HCT116 (cell line): ENCODE data around the gene PLVAP. TPM values are rescaled to one million over a fixed set of nuclear protein-coding genes. Genes with fewer than 3 reads are reported as not detected.

Experiments used
- ATAC-seq: fragments of 200-7000 bp; cut with Tn5 transposase; 2 replicates; pipeline ENCODE4 v1.9.1; 2020; ENCODE audit warnings: mild to moderate bottlenecking, moderate library complexity
- BruUV-seq: library from RNA; stranded (reverse); fragments of 400-500 nt; replicated peaks from 2 replicates; lab custom pipeline; 2021; lab: Mats Ljungman, UMichigan
- CTCF ChIA-PET: fragments of 300-600 bp; sonication (Branson Sonifier 250); formaldehyde crosslinking; loops from one replicate; lab custom pipeline; 2021; ENCODE audit warnings: antibody characterized with exemption; lab: Charles Lee
- POLR2A ChIA-PET: fragments of 300-600, 350-600 bp; sonication (Branson Sonifier 250); formaldehyde crosslinking; loops from one replicate; lab custom pipeline; 2021; ENCODE audit warnings: antibody characterized with exemption; lab: Charles Lee
- RAD21 ChIA-PET, 2 experiments: fragments of 300-600 bp; sonication (Branson Sonifier 250); formaldehyde crosslinking; loops; one replicate each; lab custom pipeline; 2023; ENCODE audit warnings: low total read pairs in 2 of 2; ENCODE audit not compliant: uncharacterized antibody in 2 of 2, unreplicated experiment in 2 of 2, low non-redundant PET in 1 of 2; lab: Charles Lee
- DNase-seq: peaks from one replicate; pipeline ENCODE4 v3.0.0-alpha.2; 2010; ENCODE audit warnings: low read depth, low spot score
- H2AFZ ChIP-seq: fragments of 200-600 bp; shearing (Covaris generic), sonication (generic); 2 replicates; pipeline ENCODE4 v1.6.1; 2017; ENCODE audit warnings: low read depth, mixed run types, mixed read lengths, antibody characterized with exemption, low read length; ENCODE audit not compliant: poor library complexity, severe bottlenecking
- H3K27ac ChIP-seq: 2 replicates; pipeline ENCODE4 v1.5.1; 2012; ENCODE audit warnings: low read depth, low read length
- H3K27me3 ChIP-seq: fragments of 200-600 bp; sonication (generic); 2 replicates; pipeline ENCODE4 v1.6.1; 2016; ENCODE audit warnings: mixed run types, low read length, mixed read lengths; ENCODE audit not compliant: insufficient read depth
- H3K36me3 ChIP-seq, 2 experiments: fragments of 200-500 bp in 1 of 2; fragments of 200-600 bp in 1 of 2; sonication (Bioruptor generic) in 1 of 2; sonication (generic) in 1 of 2; 2 replicates each; pipeline versions ENCODE4 v1.5.1 to v1.6.1; 2014 to 2016; ENCODE audit warnings: low read length in 2 of 2, inconsistent platforms in 1 of 2, mixed read lengths in 1 of 2, mixed run types in 1 of 2; ENCODE audit not compliant: insufficient read depth in 2 of 2, control insufficient read depth in 1 of 2
- H3K4me1 ChIP-seq, 2 experiments: fragments of 200-600 bp in 1 of 2; sonication (generic) in 1 of 2; 2 replicates each; pipeline versions ENCODE4 v1.5.1 to v1.6.1; 2012 to 2017; ENCODE audit warnings: low read length in 2 of 2, inconsistent platforms in 1 of 2, mild to moderate bottlenecking in 1 of 2, mixed read lengths in 1 of 2, mixed run types in 1 of 2, moderate library complexity in 1 of 2; ENCODE audit not compliant: insufficient read depth in 2 of 2, control insufficient read depth in 1 of 2
- H3K4me2 ChIP-seq: fragments of 200-600 bp; sonication (generic); 2 replicates; pipeline ENCODE4 v1.6.1; 2017; ENCODE audit warnings: mixed run types, low read length, mixed read lengths
- H3K4me3 ChIP-seq, 2 experiments: fragments of 200-600 bp in 1 of 2; sonication (generic) in 1 of 2; replicated peaks in 1 of 2; 2 replicates each; pipeline ENCODE4 v1.5.1; 2011 to 2016; ENCODE audit warnings: low read length in 2 of 2, control low read depth in 1 of 2, low read depth in 1 of 2, mild to moderate bottlenecking in 1 of 2, mixed read lengths in 1 of 2, mixed run types in 1 of 2
- H3K79me2 ChIP-seq: fragments of 200-600 bp; sonication (generic); 2 replicates; pipeline ENCODE4 v1.6.1; 2017; ENCODE audit warnings: mild to moderate bottlenecking, mixed run types, low read length, moderate library complexity, mixed read lengths; ENCODE audit not compliant: insufficient read depth
- H3K9ac ChIP-seq: fragments of 200-600 bp; sonication (generic); 2 replicates; pipeline ENCODE4 v1.6.1; 2016; ENCODE audit warnings: low read length, mixed read lengths
- H3K9me2 ChIP-seq: fragments of 200-600 bp; sonication (generic), shearing (Covaris generic); 2 replicates; pipeline ENCODE4 v1.6.1; 2017; ENCODE audit warnings: mixed run types, mild to moderate bottlenecking, moderate library complexity; ENCODE audit not compliant: insufficient read depth
- H3K9me3 ChIP-seq, 2 experiments: fragments of 200-500 bp in 1 of 2; fragments of 200-600 bp in 1 of 2; sonication (Bioruptor generic) in 1 of 2; sonication (generic) in 1 of 2; 2 replicates each; pipeline ENCODE4 v1.6.1; 2014 to 2017; ENCODE audit warnings: low read length in 2 of 2, mixed read lengths in 2 of 2, inconsistent platforms in 1 of 2, low read depth in 1 of 2, mild to moderate bottlenecking in 1 of 2, mixed run types in 1 of 2, moderate library complexity in 1 of 2; ENCODE audit not compliant: control insufficient read depth in 1 of 2, insufficient read depth in 1 of 2
- H4K20me1 ChIP-seq: fragments of 200-600 bp; sonication (generic), shearing (Covaris generic); 2 replicates; pipeline ENCODE4 v1.6.1; 2017; ENCODE audit warnings: mixed run types, mild to moderate bottlenecking, moderate library complexity; ENCODE audit not compliant: insufficient read depth
- ATF3 ChIP-seq: IDR thresholded peaks from 2 replicates; pipeline ENCODE4 v1.6.1; 2012
- CBX3 ChIP-seq: IDR thresholded peaks from 2 replicates; pipeline ENCODE4 v1.6.1; 2012; ENCODE audit warnings: low read depth
- CEBPB ChIP-seq: IDR thresholded peaks from 2 replicates; pipeline ENCODE4 v1.6.1; 2012; ENCODE audit warnings: low read depth
- EGR1 ChIP-seq: IDR thresholded peaks from 2 replicates; pipeline ENCODE4 v1.6.1; 2012; ENCODE audit warnings: low read depth
- ELF1 ChIP-seq: IDR thresholded peaks from 2 replicates; pipeline ENCODE4 v1.6.1; 2012; ENCODE audit warnings: low read depth, borderline replicate concordance
- EZH2 ChIP-seq: fragments of 200-600 bp; sonication (generic); IDR thresholded peaks from 2 replicates; pipeline ENCODE4 v1.6.1; 2017; ENCODE audit warnings: antibody characterized with exemption, mixed run types
- FOSL1 ChIP-seq: IDR thresholded peaks from 2 replicates; pipeline ENCODE4 v1.6.1; 2012; ENCODE audit warnings: low read depth
- JUND ChIP-seq: IDR thresholded peaks from 2 replicates; pipeline ENCODE4 v1.6.1; 2012
- MAX ChIP-seq: IDR thresholded peaks from 2 replicates; pipeline ENCODE4 v1.6.1; 2012
- POLR2AphosphoS5 ChIP-seq: IDR thresholded peaks from 2 replicates; pipeline ENCODE4 v1.6.1; 2011; ENCODE audit warnings: mild to moderate bottlenecking, low read depth, low read length, moderate library complexity
- RAD21 ChIP-seq: IDR thresholded peaks from 2 replicates; pipeline ENCODE4 v1.6.1; 2012; ENCODE audit warnings: low read depth, mild to moderate bottlenecking
- REST ChIP-seq: IDR thresholded peaks from 2 replicates; pipeline ENCODE4 v1.6.1; 2012; ENCODE audit warnings: low read depth
- SIN3A ChIP-seq: IDR thresholded peaks from 2 replicates; pipeline ENCODE4 v1.6.1; 2012; ENCODE audit warnings: low read depth
- SRF ChIP-seq: IDR thresholded peaks from 2 replicates; pipeline ENCODE4 v1.6.1; 2012; ENCODE audit warnings: low read depth
- YY1 ChIP-seq: IDR thresholded peaks from 2 replicates; pipeline ENCODE4 v1.6.1; 2011; ENCODE audit warnings: low read length, low read depth, moderate library complexity, mild to moderate bottlenecking; ENCODE audit not compliant: insufficient replicate concordance; ENCODE audit errors: extremely low read depth
- ZBTB33 ChIP-seq: IDR thresholded peaks from 2 replicates; pipeline ENCODE4 v1.6.1; 2011; ENCODE audit warnings: mild to moderate bottlenecking, low read length, moderate library complexity; ENCODE audit not compliant: insufficient replicate concordance; ENCODE audit errors: extremely low read depth
- ZNF274 ChIP-seq: fragments of 200-500 bp; sonication (Bioruptor generic); IDR thresholded peaks from 2 replicates; pipeline ENCODE4 v1.6.1; 2014; ENCODE audit warnings: mild to moderate bottlenecking, low read depth, low read length, inconsistent platforms
- intact Hi-C: fragments of 100-400 bp; cut with micrococcal nuclease; formaldehyde crosslinking; loops from 2 replicates; pipeline ENCODE4 v1.10.0; 2022
- total RNA-seq: library from RNA; stranded (reverse); gene quantifications from one replicate; pipeline ENCODE4 v1.2.1, GENCODE V29; 2021; ENCODE audit not compliant: unreplicated experiment

Gene PLVAP
- total RNA-seq, 1 experiment from 2014 or later, result 0.47 TPM

GRCh38 chr19:17335575-17335974 is 41.6 kb downstream of the PLVAP start:
- BruUV-seq, result no TSS peak
- no peak for DNase-seq
- CTCF ChIA-PET, result interaction anchor here (0.6 to 2.2 kb wide), 3 partner anchors 7 to 43 kb away, joined by 4 to 5 read pairs (median 4); no protein-coding TSS in a partner anchor
- H3K4me1 ChIP-seq, result peaks cover 37 to 62% of the 10 kb centered on the region in 2 experiments
- H3K36me3 ChIP-seq, result no peaks in the 10 kb centered on the region; a peak in 1 of 4 replicates
- POLR2A ChIA-PET, result interaction anchor here (1.1 to 4.1 kb wide), 4 partner anchors 11 to 524 kb away, joined by 4 to 39 read pairs (median 9); partner anchors contain the start of genes DDA1 and RPL18A
- intact Hi-C loops, result no loop called here
- H3K9me2 ChIP-seq, result no peaks in the 10 kb centered on the region
- no peaks in the 10 kb centered on the region for H3K9me3 ChIP-seq
- no peak overlapping the region for H3K9ac ChIP-seq
- H3K4me2 ChIP-seq, result peak overlapping the region; percentile 97
- no peaks in the 10 kb centered on the region for H4K20me1 ChIP-seq
- H3K27ac ChIP-seq, result peak overlapping the region; percentile 93
- H2AFZ ChIP-seq, result no peak overlapping the region
- peaks cover 21% of the 10 kb centered on the region for H3K79me2 ChIP-seq
- no peak for TF ChIP-seq FOSL1
- no peak for TF ChIP-seq SIN3A
- no peak for TF ChIP-seq CBX3
- TF ChIP-seq ZNF274, result no peak
- TF ChIP-seq YY1, result no peak
- no peak for TF ChIP-seq ELF1
- TF ChIP-seq JUND, result no peak
- no peak for TF ChIP-seq RAD21
- TF ChIP-seq CEBPB, result no peak
- no peak for TF ChIP-seq EZH2
- no peak for TF ChIP-seq REST
- TF ChIP-seq ATF3, result no peak
- TF ChIP-seq ZBTB33, result no peak
- no peak for TF ChIP-seq POLR2AphosphoS5
- no peak for TF ChIP-seq SRF
- no peak for TF ChIP-seq EGR1
- no peak for TF ChIP-seq MAX
- no peaks in the 10 kb centered on the region for H3K27me3 ChIP-seq
- RAD21 ChIA-PET, result interaction anchor here in 1 of 2 experiments (1.0 kb wide), 1 partner anchor 27 kb away, joined by 3 read pairs; the partner anchor contains the start of gene DDA1
- peak overlapping the region; percentile 72 to 99 for H3K4me3 ChIP-seq
- ATAC-seq, result no peak
